Superior temporal gyrus (tissue), 1 donor: Measurements from ENCODE around the gene ANKFY1.
A peak's percentile ranks its signal among the peaks of the same experiment; 100 is the strongest.
"Not testable (repeated sequence)": the region's sequence is repeated elsewhere in the genome, so short reads cannot be mapped to it uniquely, and the experiment has no call there.

Experiments used
- DNase-seq: peaks from one replicate; pipeline ENCODE4 v3.0.0-alpha.2; 2016; ENCODE audit errors: extremely low spot score

The ANKFY1 gene

GRCh38 chr17:4215882-4216570 is 47.8 kb downstream of the ANKFY1 start:
- DNase-seq: no peak

- no peak for DNase-seq
Measured at GRCh38 chr17:4214157-4214556, 49.6 kb downstream of the ANKFY1 start.

DNA sequence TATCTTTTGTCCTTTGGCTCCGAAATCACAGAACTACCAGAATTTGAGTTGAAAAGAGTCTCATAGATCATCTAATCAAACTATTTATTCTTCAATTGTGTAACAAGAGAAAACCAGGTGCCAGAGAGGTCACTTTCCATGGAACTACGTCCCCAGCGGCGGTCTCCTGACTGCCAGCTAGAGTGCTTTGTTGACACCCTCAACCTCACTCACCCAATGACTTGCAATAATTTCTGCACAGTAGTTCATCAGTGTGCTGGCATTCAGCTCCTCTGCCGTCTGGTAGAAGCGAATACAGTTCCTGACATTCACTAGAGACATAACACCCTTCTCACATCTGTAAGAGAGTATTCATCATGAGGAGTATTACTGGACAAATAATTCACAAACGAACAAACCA is 54.2 kb downstream of the ANKFY1 start:
- DNase-seq: no peak

DNA sequence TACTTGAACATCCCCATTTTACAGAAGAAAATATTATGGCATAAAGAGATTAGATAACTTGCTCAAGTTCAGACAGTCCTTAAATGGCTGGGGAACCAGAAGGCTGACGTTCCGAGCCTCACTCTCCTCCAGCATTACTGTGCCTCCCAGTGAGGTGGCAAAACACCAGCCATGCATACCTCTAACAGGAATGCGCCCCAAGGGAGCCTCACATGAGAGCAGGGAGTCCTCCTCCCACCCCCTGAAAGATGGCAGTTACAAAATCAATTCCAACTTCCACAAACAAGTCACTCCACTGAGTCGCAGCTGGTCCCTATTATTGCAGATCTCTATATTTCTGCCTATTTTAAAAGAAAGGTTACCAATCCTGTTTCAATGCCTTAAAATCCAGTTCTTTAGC is 55.5 kb downstream of the ANKFY1 start:
- DNase-seq: no peak

DNA sequence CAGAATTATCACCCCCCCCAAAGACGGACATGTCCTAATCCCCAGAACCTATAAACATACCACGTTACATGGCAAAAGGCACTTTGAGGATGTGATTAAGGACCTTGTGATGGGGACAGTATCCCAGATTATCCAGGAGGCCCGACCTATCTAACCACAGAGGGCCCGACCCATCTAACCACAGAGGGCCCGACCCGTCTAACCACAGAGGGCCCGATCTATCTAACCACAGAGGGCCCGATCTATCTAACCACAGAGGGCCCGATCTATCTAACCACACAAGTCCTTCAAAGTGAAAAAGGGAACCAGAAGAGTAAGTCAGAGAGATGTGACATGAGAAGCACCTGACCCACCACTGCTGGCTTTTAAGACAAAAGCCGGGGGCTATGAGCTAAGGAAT is 56.8 kb downstream of the ANKFY1 start:
- no peak for DNase-seq

GRCh38 chr17:4205917-4206316 is 57.9 kb downstream of the ANKFY1 start:
- no peak for DNase-seq

GRCh38 chr17:4204710-4205173 is 59.0 kb downstream of the ANKFY1 start:
- peak; percentile 43 for DNase-seq

- no peak for DNase-seq
Measured at GRCh38 chr17:4204190-4204589, 59.6 kb downstream of the ANKFY1 start.

DNA sequence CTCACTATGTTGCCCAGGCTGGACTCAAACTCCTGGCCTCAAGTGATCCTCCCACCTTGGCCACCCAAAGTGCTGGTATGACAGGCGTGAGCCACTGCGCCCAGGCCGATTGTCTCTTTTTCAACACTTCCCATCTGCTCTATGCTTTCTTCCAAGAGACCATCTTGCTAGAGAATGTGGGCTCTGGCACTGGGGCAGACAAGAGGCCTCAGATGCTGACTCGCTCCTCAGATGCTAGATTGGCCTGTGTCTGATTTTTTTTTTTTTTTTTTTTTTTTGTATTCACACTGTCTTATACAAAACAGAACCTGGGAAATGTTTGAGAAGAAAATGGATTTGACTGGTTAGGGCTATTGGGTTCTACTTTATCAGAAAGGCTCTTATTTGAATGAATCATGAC is 62.6 kb downstream of the ANKFY1 start:
- DNase-seq: no peak

GRCh38 chr17:4199818-4200402 is 63.9 kb downstream of the ANKFY1 start:
- peak; percentile 60 for DNase-seq

DNA sequence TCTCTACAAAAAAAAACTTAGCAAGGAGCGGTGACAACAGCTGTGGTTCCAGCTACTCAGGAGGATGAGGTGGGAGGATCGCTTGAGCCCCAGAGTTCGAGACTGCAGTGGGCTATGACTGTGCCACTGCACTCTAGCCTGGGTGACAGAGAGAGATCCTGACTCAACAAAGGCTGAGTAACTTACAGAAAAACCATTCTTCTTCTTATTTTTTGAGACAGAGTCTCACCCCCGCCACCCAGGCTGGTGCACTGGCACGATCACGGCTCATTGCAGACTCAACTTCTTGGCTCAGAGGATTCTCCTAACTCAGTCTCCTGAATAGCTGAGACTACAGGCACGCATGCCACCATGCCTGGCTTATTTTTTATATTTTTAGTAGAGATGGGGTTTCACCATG is 64.8 kb downstream of the ANKFY1 start:
- no peak for DNase-seq

DNA sequence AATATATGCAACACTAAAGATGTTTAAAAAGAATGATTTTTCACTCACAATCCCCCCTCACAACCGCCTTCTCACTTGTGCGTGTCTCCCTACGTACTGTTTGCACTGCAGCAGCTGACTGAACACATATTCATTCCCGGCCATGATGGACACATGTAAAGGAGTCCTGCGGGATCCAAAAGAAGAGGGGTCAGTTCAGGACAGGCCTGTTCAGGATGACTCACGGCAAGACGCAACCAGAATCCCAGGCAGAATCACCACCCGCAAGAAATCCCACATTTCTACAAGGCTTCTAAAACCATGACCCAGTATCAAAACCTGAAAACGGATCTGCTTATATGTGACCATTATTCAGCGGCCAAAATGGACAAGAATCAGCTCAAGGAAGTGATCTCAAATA is 68.5 kb downstream of the ANKFY1 start:
- no peak for DNase-seq

GRCh38 chr17:4194796-4195195 is 69.0 kb downstream of the ANKFY1 start:
- no peak for DNase-seq

DNA sequence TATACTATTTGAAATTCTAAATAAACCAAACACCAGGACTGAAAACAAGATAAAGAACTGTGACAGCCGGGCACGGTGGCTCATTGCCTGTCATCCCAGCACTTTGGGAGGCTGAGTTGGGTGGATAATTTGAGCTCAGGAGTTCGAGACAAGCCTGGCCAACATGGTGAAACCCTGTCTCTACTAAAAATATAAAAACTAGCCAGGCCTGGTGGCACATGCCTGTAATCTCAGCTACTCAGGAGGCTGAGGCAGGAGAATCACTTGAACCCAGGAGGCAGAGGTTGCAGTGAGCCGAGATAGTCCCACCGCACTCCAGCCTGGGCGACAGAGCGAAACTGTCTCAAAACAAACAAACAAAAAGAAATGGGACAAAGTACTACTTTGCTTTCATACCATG is 73.0 kb downstream of the ANKFY1 start:
- DNase-seq: not testable (repeated sequence)

DNA sequence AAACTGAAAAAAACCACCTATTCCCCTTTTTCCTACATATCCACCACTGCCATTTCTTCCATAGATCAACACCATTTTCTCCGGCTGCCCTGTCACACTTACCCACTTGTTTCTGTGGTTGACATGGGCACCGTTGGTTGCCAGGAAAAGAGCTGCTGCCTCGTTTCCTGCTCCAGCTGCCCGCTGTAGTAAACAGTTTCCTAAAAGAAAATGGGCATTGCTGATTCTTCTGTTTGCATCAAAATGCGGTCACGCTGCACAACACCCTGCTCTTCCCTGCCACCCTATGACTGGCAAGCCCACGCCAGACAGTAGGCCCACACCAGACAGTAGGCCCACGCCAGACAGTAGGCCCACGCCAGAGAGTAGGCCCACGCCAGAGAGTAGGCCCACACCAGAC is 74.5 kb downstream of the ANKFY1 start:
- DNase-seq: no peak

DNA sequence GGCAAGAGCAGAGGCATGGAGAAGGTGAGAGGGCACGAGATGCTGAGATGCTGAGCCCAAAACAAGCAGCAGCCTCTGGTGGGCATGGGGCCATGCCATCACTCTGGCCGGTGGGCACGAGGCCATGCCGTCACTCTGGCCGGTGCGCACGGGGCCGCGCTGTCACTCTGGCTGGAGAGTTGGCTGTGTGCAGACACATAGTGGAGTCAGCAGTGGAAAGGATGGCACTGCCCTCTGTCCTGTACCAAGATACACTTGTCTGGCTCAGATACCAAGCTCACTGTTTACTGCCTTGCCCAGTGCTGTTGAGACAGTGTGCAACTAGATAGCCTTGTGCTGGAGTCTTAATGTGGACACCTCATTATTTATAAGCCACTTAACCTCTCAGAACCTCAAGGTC is 75.7 kb downstream of the ANKFY1 start:
- DNase-seq: no peak

- DNase-seq: no peak
Measured at GRCh38 chr17:4187076-4187475, 76.7 kb downstream of the ANKFY1 start.

DNA sequence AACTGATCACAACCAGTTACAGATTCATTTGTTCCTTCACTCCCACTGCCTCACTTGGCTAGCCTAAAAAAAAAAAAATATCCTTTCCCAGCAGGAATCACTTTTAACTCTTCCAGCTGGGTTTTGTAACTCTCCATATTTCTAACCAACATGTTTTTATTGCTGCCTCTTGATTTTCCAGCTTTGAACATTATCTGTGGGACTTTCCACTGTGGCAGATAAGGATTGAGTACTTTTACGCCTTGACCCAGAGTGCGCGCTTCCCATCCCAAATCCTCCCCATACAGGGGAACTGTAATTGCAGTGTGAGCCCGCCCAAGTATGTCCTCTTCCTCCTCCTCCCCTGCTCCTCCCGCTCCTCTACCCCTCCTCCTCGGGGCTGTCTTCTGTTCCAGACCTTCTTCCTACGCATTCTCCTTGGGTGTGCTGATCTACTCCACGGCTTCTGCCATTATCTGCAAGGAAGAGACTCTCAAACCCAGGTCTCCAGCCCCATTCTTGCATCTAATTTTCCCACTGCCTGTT is 77.4 kb downstream of the ANKFY1 start:
- no peak for DNase-seq

DNA sequence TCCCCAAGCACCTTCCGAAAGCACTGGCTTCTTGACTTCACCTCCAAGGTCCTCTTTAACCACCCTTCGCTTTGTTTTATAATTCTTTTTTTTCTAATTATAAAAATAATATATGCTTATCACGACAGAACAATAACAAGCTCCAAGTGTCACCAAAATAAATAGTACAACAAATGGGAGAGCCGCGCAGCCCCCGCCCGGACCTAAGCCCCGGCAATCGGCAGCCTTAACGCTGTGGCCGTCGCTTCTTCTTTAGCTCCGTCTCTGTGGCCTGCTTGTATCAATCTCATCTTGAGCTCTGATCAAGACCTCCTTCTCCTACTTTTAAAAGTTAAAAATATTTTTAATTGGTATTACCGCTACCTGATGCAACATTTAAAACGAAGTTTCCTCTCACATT is 78.1 kb downstream of the ANKFY1 start:
- DNase-seq: no peak

DNA sequence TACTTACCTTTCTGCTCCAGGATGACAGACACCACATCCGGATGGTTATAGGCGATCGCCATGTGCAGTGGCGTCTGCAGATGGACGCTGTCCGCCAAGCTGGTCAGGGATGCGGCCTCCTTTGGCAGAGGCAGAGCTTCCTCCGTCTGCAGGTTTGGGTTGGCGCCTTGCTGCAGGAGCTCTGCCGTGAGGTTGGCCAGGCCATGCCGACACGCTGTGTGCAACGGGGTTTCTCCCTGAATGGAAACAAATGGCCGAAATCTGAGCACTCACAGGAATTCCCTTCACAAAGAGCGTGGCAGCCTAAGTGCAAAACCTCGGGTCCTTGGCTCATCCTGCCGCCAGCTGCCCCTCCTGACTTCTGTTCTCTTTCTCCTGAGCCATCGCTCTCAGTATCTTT is 79.0 kb downstream of the ANKFY1 start:
- DNase-seq: no peak

DNA sequence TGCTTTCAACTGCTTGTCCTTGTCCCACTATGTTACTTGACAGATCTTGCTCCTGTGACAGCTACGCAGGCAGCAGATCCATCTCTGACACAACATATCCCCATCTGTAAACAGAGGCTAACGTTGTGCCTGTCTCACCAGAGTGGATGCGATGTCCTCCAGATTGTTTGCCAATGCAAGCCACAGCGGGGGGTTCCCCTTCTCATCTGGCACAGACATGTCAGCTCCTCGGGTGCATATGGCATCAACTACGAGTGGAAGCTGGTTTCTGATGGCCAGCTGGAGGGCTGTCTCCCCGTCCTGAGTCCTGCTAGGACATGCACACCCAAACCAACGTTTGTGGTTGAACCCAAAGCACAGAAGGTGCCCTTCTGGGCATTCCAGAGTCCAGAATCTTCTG is 81.7 kb downstream of the ANKFY1 start:
- DNase-seq: no peak

GRCh38 chr17:4180791-4181190 is 83.0 kb downstream of the ANKFY1 start:
- DNase-seq: no peak

GRCh38 chr17:4179071-4179470 is 84.7 kb downstream of the ANKFY1 start:
- DNase-seq: no peak

GRCh38 chr17:4178651-4179050 is 85.1 kb downstream of the ANKFY1 start:
- no peak for DNase-seq
